HG03439 (cell line): ENCODE results near the gene TNFRSF14.
"Not testable (repeated sequence)": the region's sequence is repeated elsewhere in the genome, so short reads cannot be mapped to it uniquely, and the experiment has no call there.

Experiments
- ATAC-seq: cut with Tn5 transposase; IDR thresholded peaks from one replicate; pipeline ENCODE4 v1.9.1; 2021; ENCODE audit warnings: mild to moderate bottlenecking, moderate library complexity; ENCODE audit not compliant: unreplicated experiment

TNFRSF14 gene

DNA sequence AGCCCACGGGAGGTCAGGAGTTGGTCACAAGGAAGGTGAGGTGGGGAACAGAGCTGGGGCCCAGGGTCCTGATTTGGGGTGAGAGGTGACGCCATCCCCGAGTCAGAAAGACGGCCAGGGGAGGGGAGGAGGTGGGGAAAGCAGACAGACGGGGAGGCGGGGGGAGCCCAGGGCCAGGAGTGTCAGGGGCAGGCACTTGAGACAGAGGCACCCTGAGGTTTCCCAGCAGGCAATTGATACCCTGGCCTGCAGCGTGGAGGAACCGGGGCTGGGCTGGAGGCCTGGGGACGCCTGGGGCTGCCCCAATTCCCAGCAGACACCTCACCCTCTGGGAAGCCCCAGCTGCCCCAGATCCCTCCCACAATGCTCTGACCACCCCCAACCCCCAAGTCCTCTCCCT, 3.1 kb upstream of the TNFRSF14 start:
- ATAC-seq: not testable (repeated sequence)

DNA sequence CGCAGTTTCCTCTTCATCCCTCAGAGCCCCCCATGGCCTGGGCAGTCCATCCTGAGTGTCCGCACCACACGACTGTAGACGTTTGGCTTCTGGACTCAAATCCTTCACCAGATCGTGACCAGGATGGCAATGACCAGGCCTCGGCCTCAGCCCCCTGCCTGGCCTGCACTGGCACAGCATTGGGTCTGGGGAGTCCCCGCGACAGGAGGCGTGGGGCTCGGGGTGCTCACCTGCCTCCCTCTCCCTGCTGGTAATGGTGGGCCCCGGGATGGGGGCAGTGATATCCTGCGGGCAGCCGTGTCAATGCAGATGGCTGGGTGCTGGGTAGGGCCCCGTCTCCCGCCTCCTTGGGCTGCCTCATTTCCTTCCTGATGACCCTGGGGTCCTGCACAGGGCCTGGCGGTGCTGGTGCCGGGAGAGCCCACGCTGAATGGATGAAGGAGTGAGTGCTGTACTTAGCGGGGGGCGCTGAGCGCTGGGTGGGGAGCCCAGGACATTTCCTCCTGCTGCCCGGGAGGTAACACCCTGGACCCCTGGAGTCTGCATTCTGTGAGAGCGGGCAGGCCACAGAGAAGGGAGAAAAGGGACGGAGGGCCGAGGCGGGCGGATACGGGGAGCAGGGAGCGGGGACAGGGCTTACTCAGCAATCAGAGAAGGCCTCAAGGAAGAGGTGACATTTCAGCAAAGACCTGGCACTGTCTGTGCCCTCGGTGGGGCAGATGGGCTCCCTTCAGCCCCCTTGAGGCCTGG, 2.1 kb upstream of the TNFRSF14 start:
- ATAC-seq: no peak

DNA sequence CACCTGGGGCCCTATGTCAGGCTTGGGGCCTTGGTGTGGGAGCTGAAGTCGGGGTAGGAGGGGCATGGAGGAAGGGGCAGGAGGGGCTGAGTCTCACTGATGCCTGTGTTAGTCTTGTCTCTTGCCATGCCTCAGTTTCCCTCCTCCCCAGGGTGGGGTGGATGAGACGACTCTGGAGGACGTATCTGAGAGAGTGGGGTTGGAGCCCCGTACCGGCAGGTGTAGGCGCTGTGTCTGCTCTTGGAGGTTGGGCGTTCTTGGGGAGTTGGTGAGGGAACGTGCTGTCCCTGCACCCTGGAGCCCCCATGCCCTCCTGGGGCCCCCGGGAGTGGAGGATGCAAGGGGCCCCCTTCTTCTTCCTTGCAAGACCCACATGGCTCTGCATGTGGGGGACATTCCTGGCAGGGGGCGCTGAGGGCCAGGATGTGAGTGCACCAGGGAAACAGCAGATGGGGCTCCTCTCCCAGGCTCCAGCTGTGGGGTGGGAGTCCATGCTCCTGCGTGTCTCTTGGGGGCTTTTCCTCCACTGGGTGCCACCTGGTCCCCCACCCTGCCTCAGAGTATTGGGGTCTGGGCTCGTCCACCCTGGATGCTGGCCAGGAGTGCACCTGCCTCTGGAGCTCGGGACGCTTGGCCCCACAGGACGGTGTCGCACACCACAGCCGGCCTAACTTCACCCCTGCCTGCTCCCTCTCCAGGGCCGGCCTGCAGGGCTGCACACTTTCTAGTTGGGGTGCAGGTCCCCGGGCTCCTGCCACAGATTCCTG, 1.4 kb upstream of the TNFRSF14 start:
- no peak for ATAC-seq

DNA sequence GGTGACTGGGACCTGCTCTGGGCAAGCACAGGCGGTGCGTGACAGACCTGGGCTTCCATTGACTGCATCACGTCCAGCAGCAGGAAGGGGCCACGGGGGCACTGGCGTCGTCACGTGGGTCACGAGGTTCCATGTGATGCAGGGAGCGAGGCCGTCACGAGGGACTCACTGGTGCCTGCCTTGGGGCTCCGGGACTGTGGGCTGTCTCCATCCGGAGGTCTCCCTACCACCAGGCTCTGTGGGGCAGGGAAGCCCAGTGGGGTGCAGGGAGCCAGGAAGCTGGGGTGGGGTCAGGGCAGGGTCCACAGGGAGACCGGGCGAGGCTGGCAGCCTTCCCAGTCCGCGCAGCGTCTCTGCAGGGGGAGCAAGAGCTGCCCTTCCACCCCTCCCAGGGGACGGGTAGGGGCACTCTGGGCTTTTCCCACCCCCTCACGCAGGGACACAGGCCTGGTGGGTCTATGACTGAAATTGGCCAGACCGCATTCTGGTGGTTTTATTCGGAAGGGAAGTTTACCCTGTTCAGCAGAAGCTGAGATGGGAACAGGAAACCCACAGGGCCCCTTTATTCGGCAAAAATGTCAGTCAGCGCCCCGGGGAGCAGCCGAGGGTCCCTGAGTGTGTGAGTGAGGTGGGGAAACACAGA, 416 bp upstream of the TNFRSF14 start:
- ATAC-seq: peak; percentile 41

DNA sequence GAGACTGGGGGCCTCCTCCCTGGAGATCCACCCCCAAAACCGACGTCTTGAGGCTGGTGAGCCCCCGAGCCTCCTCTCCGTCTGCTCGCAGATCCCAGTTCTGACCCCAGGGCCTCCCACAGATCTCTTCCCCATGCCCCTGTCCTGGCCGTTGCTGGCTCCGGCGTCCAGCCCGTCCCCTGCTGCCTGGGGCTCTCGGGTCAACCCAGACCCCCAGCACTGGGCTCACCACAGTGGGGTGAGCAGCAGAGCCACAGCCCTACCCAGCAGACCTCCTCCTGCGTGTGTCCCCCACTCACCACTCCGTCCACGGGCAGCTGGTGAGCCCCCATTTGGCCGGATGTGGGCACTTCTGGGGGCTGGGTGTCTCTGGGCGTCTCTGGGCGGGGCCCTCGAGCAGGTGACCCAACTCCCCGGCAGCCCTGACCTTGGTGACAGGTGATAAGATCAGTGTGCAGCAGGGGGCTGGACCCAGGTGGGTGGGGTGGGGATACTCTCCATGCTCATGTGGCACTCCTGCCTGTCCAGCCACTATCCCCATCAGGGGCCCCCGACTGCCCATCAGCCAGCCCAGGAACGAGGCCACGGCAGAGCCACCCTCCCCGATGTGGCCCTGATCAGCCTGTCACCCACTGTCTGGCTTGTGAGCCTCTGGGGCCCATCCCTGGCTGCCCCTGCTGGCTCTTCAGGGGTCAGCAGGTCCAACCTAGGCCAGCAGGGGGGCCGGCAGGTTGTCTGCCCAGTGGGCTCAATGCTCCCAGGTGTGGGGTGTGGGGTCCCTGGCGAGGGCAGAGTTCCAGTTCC, 709 bp downstream of the TNFRSF14 start:
- peak; percentile 12 for ATAC-seq

DNA sequence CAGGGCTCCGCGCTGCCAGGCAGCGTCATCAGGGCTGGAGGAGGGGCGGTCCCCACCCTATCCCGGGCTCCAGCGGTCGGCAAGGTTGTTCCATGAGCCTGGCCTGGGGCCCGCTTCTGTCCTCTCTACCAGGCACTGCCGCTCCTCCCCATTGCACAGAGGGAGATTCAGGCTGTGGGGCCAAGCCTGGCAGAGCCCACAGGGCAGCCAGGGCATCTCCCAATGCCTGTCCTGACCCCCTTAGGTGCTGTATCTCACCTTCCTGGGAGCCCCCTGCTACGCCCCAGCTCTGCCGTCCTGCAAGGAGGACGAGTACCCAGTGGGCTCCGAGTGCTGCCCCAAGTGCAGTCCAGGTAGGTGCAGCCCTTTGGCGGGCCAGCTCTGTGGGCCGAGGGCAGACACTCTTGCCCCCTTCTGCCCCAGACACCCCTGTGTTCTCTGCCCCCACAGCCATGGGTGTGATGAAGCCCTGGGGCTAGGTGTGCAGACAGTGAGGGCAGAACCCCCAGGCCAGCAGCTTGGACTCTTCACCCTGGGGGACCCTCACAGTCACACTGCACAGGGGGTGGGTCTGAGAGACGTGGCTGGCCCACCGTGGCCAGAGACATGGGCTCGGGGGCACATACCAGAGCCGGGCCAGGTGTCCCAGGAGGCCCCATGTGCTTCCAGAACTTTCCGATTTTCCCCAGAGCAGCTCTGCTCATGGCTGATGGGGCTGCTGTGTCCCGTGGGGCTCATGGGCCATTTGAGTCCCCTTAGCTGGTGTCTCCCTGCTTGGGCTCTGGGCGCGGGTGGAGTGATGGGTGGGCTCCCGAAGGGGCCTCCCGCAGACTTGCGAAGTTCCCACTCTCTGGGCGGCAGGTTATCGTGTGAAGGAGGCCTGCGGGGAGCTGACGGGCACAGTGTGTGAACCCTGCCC, 1.6 kb downstream of the TNFRSF14 start:
- ATAC-seq: no peak

DNA sequence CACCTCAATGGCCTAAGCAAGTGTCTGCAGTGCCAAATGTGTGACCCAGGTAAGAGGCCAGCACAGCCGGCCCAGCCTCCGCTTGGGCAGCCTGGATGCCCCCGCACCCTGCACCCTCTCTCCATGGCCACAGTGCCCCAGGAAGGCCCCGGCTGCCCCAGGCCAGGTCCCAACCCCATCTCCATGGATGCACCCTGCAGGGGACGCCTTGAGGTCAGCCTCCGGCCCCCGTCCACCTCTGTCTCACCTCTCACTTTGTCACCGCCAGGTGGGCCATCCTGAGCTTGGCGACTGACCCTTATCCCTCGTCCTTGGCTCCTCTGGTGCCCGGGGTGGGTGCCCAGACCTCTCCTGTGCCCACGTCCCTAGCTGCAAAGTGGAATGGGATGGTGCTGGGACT, 2.2 kb downstream of the TNFRSF14 start:
- ATAC-seq: no peak

DNA sequence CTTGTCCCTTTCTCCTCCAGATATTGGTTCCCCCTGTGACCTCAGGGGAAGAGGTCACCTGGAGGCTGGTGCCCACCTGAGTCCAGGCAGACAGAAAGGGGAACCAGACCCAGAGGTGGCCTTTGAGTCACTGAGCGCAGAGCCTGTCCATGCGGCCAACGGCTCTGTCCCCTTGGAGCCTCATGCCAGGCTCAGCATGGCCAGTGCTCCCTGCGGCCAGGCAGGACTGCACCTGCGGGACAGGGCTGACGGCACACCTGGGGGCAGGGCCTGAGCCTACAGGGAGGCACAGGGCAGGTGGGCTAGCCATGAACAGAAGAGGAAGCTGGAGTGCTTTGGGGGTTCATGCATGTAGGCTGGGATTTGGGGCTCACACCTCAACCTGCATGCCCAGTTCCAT, 2.7 kb downstream of the TNFRSF14 start:
- ATAC-seq: no peak

DNA sequence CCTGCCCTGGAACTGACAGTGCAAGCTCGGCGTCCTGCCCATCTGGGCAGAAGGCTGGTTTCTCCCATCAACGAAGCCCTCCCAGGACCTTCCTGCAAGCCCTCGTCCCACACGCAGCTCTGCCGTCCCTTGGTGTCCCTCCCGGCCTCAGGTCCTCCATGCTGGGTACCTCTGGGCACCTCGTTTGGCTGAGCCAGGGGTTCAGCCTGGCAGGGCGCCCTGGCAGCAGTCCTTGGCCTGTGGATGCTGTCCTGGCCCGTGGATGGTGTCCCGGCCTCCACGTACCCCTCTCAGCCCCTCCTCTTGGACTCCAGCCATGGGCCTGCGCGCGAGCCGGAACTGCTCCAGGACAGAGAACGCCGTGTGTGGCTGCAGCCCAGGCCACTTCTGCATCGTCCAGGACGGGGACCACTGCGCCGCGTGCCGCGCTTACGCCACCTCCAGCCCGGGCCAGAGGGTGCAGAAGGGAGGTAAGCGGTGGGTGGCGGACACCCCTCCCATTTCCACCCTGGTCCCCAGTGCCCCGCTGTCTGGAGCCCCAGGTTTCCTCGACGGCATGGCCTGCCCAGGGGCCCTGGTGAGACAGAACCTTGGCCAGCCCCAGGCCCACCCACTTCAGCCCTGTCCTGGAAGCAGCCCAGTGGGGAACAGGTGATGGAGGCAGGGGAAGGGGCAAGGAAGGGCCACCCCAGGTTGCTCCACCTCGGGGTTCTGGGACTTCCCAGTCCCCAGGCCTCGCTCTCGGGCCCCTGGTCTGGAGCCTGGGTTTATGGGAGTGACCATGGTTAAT, 3.5 kb downstream of the TNFRSF14 start:
- ATAC-seq: no peak

DNA sequence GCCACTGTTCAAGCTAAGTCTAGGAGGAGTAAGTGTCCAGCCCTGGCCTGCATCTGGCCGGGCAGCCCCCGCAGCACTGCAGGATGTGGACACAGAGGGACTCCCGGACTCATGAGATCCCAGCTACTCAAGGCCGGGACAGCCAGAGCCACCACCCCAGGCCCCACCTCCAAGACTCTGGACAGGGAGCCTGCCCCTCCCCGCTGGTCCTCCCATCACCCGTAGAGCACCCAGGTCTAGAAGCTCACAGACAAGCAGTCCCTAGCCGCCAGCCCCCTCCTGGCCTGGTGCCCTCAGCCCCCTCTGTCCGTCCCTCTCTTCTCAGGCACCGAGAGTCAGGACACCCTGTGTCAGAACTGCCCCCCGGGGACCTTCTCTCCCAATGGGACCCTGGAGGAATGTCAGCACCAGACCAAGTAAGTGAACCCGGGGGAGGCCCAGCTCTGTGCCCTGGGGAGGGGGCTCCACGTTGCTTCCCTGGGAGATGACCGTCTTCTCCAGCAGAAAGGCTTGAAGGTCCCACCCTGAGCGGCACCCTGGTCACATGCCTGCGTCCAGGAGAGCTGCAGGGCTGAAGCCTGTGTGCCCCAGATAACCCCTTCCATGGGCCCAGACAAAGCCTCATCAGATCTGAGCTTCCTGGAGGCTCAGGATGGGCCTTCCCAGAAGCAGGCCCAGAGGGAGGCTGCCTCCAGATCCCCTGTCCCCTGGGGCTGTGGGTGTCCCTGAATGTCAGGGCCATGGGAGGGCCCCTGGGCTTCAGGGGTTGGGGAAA, 4.3 kb downstream of the TNFRSF14 start:
- ATAC-seq: no peak

DNA sequence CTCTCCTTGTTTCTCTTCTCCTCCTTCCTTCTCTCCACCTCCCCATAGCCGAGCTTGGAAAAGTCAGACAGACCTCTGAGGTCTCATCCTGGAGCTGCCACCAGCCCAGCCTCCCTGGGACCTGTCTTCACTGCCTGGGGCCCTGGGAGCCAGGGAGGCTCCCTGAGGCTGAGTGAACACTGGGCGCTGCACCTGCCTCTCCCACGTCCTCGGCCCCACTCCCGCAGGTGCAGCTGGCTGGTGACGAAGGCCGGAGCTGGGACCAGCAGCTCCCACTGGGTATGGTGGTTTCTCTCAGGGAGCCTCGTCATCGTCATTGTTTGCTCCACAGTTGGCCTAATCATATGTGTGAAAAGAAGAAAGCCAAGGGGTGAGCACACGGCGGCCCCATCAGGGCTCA, 5.3 kb downstream of the TNFRSF14 start:
- ATAC-seq: no peak

DNA sequence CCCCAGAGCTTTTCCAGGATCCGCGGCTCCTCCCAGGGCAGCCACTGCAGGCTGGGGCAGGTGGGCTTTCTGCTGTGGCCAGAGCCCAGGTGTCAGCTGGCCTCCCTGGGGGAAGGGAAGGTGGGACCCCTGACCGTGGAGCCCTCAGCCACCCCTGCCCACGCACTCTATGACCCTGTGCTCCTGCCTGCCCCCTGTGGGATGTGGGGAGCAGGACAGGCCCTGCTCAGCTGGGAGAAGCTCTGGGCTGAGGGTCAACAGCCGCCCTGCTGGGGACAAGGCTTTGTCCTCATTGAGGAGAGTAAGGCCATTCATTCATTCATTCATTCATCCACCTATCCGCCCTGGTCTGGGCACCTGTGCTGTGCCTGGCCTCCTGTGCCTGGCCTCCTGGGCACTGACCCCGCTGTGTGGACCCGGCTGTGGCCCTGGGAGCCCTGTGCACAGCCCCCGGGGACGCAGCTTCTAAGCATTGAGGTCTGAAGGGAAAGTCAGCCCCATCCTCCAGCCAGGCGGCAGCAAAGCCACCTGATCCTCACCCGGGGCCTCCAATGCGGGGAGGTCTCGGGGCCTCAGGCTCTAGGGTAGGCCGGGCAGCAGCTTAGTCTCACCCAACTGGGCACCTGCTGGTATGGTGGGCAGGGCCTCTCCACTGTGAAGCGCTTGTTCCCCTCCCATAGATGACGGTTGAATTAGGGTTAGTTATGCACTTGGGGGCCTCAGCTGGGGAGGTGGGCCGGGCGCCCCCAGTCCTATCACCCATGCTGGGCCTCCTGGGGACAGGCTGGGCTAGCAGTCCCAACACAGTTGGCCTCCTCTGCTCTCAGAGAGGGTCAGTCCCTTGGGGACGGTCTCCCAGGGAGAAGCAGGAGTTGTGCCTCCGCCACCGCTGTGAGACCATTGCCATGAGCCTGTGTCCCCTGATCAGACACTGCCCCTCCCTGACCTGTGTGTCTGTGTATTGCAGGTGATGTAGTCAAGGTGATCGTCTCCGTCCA, 6.0 kb downstream of the TNFRSF14 start:
- ATAC-seq: no peak

DNA sequence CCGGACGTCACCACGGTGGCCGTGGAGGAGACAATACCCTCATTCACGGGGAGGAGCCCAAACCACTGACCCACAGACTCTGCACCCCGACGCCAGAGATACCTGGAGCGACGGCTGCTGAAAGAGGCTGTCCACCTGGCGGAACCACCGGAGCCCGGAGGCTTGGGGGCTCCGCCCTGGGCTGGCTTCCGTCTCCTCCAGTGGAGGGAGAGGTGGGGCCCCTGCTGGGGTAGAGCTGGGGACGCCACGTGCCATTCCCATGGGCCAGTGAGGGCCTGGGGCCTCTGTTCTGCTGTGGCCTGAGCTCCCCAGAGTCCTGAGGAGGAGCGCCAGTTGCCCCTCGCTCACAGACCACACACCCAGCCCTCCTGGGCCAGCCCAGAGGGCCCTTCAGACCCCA, 7.0 kb downstream of the TNFRSF14 start:
- no peak for ATAC-seq

DNA sequence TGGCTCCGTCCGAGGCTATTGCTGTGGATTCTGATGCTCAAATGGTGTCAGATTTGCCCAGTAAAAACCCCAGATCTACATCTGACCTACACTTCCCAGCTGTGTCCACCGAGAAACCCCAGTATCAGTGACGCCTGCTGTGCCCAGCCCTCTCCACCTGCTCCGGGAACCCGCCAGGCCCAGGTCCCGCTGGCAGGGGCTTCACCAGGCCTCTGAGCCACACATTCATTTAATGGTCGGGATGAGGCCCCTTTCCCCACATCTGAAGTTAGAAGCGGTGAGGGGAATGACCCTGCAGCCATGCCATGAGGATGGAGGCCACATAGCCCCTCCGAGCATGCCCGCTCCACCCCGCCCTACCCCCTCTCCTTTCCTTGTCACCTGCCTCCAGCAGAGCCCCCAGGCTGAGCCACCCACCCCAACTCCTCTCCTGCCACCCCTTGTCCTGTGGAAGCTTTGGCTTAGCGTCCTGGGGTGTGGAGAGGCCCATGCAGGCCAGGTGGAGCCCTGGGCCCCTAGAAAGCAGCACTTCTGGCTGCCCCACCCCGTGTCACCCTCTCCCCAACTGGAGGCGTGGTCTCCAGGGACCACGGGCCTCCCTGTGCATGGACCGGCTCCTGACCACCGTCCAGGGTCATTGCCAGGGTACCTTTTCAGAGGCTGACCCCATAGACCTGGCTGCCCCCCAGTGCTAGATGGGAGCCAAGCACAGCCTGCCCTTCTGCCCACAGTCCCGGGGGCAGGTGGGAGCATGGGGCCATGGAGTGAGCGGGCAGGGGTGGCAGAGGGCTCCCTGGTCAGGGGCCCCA, 8.0 kb downstream of the TNFRSF14 start:
- no peak for ATAC-seq

DNA sequence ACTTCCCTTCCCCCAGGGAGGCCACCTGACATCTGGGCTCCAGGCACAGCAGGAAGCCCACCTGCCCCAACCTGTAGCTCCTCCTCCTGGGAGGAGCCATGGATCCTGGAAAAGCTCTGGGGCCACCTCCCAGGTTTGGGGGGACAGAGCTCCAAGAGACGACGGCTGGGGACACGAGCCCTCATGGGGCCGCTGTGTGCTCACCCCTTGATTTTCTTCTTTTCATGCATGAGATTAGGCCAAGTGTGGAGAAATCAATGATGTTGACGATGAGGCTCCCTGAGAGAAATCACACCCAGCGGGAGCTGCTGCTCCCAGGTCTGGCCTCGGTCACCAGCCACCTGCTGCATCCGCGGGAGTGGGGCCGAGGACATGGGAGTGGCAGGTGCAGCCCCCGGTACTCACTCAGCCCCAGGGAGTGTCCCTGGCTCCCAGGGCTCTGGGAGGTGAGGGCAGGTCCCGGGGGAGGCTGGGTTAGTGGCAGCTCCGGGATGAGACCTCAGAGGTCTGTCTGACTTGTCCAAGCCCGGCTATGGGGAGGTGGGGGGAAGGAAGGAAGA, 8.7 kb downstream of the TNFRSF14 start:
- ATAC-seq: no peak
